HEK293T (cell line): ENCODE measurements around the gene DYNLRB2.

Experiments used
- CTCF ChIA-PET: fragments of 350-600 bp; formaldehyde crosslinking; extraction: SDS; loops from one replicate; lab custom pipeline; 2021; ENCODE audit warnings: antibody characterized with exemption, inconsistent platforms; lab: Yijun Ruan, JAX
- POLR2A ChIA-PET: fragments of 350-600 bp; formaldehyde crosslinking; extraction: SDS; loops from one replicate; lab custom pipeline; 2020; ENCODE audit warnings: antibody characterized with exemption, inconsistent platforms; lab: Yijun Ruan, JAX
- DNase-seq: peaks from one replicate; pipeline ENCODE4 v3.0.0; 2012; ENCODE audit warnings: mixed read lengths; ENCODE audit errors: extremely low spot score
- ARNT ChIP-seq: fragments of 450-650 bp; IDR thresholded peaks from 2 replicates; pipeline ENCODE4 v1.6.1; 2017; ENCODE audit warnings: mild to moderate bottlenecking
- BHLHE40 ChIP-seq: fragments of 450-650 bp; IDR thresholded peaks from 2 replicates; pipeline ENCODE4 v1.6.1; 2016; ENCODE audit warnings: mild to moderate bottlenecking, moderate library complexity, borderline replicate concordance
- CTBP1 ChIP-seq: fragments of 450-650 bp; IDR thresholded peaks from 2 replicates; pipeline ENCODE4 v1.6.1; 2016; ENCODE audit warnings: borderline replicate concordance
- ELF4 ChIP-seq: fragments of 450-650 bp; IDR thresholded peaks from 2 replicates; pipeline ENCODE4 v1.6.1; 2017; ENCODE audit warnings: antibody characterized with exemption
- FOXA1 ChIP-seq: fragments of 450-650 bp; IDR thresholded peaks from 2 replicates; pipeline ENCODE4 v1.6.1; 2016; ENCODE audit warnings: mild to moderate bottlenecking
- FOXK2 ChIP-seq: fragments of 450-650 bp; IDR thresholded peaks from 2 replicates; pipeline ENCODE4 v1.6.1; 2016; ENCODE audit warnings: mild to moderate bottlenecking
- FOXM1 ChIP-seq: fragments of 450-650 bp; IDR thresholded peaks from 2 replicates; pipeline ENCODE4 v1.6.1; 2017; ENCODE audit warnings: mild to moderate bottlenecking, borderline replicate concordance
- HDGF ChIP-seq: fragments of 450-650 bp; IDR thresholded peaks from 2 replicates; pipeline ENCODE4 v1.6.1; 2017; ENCODE audit warnings: antibody characterized with exemption, borderline replicate concordance
- L3MBTL2 ChIP-seq: fragments of 450-650 bp; conservative IDR thresholded peaks from 2 replicates; pipeline ENCODE4 v1.6.1; 2016; ENCODE audit warnings: mild to moderate bottlenecking
- LEF1 ChIP-seq: fragments of 450-650 bp; IDR thresholded peaks from 2 replicates; pipeline ENCODE4 v1.6.1; 2017; ENCODE audit warnings: mild to moderate bottlenecking, borderline replicate concordance
- NFRKB ChIP-seq: fragments of 450-650 bp; IDR thresholded peaks from 2 replicates; pipeline ENCODE4 v1.6.1; 2016; ENCODE audit warnings: mild to moderate bottlenecking, moderate library complexity
- PKNOX1 ChIP-seq: fragments of 450-650 bp; IDR thresholded peaks from 2 replicates; pipeline ENCODE4 v1.6.1; 2016
- SP1 ChIP-seq: fragments of 450-650 bp; IDR thresholded peaks from 2 replicates; pipeline ENCODE4 v1.6.1; 2017
- SUZ12 ChIP-seq: fragments of 450-650 bp; IDR thresholded peaks from 2 replicates; pipeline ENCODE4 v1.6.1; 2016; ENCODE audit warnings: mild to moderate bottlenecking
- TARDBP ChIP-seq: fragments of 450-650 bp; IDR thresholded peaks from 2 replicates; pipeline ENCODE4 v1.6.1; 2016
- ZNF384 ChIP-seq: fragments of 450-650 bp; IDR thresholded peaks from 2 replicates; pipeline ENCODE4 v1.6.1; 2016

Gene DYNLRB2

GRCh38 chr16:80512593-80512853 lies 28.3 kb upstream of the DYNLRB2 start:
- no peak for TF ChIP-seq FOXA1
- TF ChIP-seq FOXM1: no peak
- no peak for TF ChIP-seq PKNOX1
- TF ChIP-seq HDGF: no peak
- no peak for TF ChIP-seq FOXK2
- no peak for TF ChIP-seq CTBP1
- no peak for TF ChIP-seq ELF4
- TF ChIP-seq SP1: no peak
- no peak for TF ChIP-seq ZNF384
- TF ChIP-seq L3MBTL2: no peak
- no peak for TF ChIP-seq LEF1
- no peak for TF ChIP-seq TARDBP
- no peak for TF ChIP-seq BHLHE40
- no peak for TF ChIP-seq ARNT
- TF ChIP-seq SUZ12: no peak
- TF ChIP-seq NFRKB: no peak
- CTCF ChIA-PET: no interaction called here
- no peak for DNase-seq
- POLR2A ChIA-PET: no interaction called here

- no peak for TF ChIP-seq FOXA1
- no peak for TF ChIP-seq HDGF
- no peak for TF ChIP-seq FOXM1
- no peak for TF ChIP-seq SUZ12
- TF ChIP-seq SP1: no peak
- TF ChIP-seq L3MBTL2: no peak
- TF ChIP-seq TARDBP: no peak
- TF ChIP-seq BHLHE40: no peak
- TF ChIP-seq ELF4: no peak
- TF ChIP-seq NFRKB: no peak
- no peak for TF ChIP-seq ZNF384
- TF ChIP-seq CTBP1: no peak
- ChIA-PET POLR2A (no interaction called here), CTCF (no interaction called here)
- DNase-seq: no peak
Observed at GRCh38 chr16:80515374-80515773, 25.4 kb upstream of the DYNLRB2 start.

- CTCF ChIA-PET: interaction anchor here (0.6 to 1.6 kb wide), 2 partner anchors 9 to 12 kb away, joined by 3 to 4 read pairs; no protein-coding TSS in a partner anchor
- POLR2A ChIA-PET: no interaction called here
- TF ChIP-seq ELF4: no peak
- no peak for TF ChIP-seq FOXK2
- no peak for TF ChIP-seq NFRKB
- TF ChIP-seq BHLHE40: no peak
- no peak for TF ChIP-seq TARDBP
- TF ChIP-seq FOXA1: no peak
- TF ChIP-seq LEF1: no peak
- no peak for DNase-seq
Observed at GRCh38 chr16:80517846-80518245, 22.9 kb upstream of the DYNLRB2 start.

- POLR2A ChIA-PET: no interaction called here
- TF ChIP-seq L3MBTL2 (no peak), ZNF384 (no peak), ARNT (no peak), CTBP1 (no peak), TARDBP (no peak), SUZ12 (no peak), LEF1 (no peak), FOXK2 (no peak), HDGF (no peak), BHLHE40 (no peak)
- no peak for DNase-seq
- CTCF ChIA-PET: interaction anchor here (0.6 to 1.6 kb wide), 2 partner anchors 8 to 12 kb away, joined by 3 to 4 read pairs; no protein-coding TSS in a partner anchor
Observed at GRCh38 chr16:80518436-80518835, 22.4 kb upstream of the DYNLRB2 start.

- DNase-seq: no peak
- no peak for TF ChIP-seq BHLHE40
- no peak for TF ChIP-seq CTBP1
- TF ChIP-seq FOXK2: no peak
- TF ChIP-seq TARDBP: no peak
- TF ChIP-seq HDGF: no peak
- TF ChIP-seq FOXA1: no peak
- no peak for TF ChIP-seq L3MBTL2
- no peak for TF ChIP-seq PKNOX1
- TF ChIP-seq FOXM1: no peak
- TF ChIP-seq LEF1: no peak
- CTCF ChIA-PET: no interaction called here
- POLR2A ChIA-PET: no interaction called here
Observed at GRCh38 chr16:80519189-80519588, 21.6 kb upstream of the DYNLRB2 start.

GRCh38 chr16:80525420-80525819 lies 15.4 kb upstream of the DYNLRB2 start:
- ChIA-PET CTCF (no interaction called here), POLR2A (no interaction called here)
- TF ChIP-seq ZNF384 (no peak), NFRKB (no peak), ELF4 (no peak), SUZ12 (no peak), PKNOX1 (no peak), FOXK2 (no peak), TARDBP (no peak), ARNT (no peak)
- no peak for DNase-seq
